Occipital lobe (tissue), 2 donors: ENCODE results near the gene TMCC2. TPM values are rescaled to one million over a fixed set of nuclear protein-coding genes. Genes with fewer than 3 reads are reported as not detected.

Experiments used
- DNase-seq: peaks from one replicate; lab custom pipeline; 2025; lab: John Stamatoyannopoulos, UW
- total RNA-seq: library from RNA; depleted of rRNA; stranded (reverse); fragments of >200 nt; gene quantifications from one replicate; pipeline ENCODE4 v1.2.3, GENCODE V29; 2014

TMCC2 gene
- total RNA-seq, 1 donor from 2014 or later: 45.9 TPM

GRCh38 chr1:205239078-205239477, 11.3 kb downstream of the TMCC2 start:
- DNase-seq: no peak

DNA sequence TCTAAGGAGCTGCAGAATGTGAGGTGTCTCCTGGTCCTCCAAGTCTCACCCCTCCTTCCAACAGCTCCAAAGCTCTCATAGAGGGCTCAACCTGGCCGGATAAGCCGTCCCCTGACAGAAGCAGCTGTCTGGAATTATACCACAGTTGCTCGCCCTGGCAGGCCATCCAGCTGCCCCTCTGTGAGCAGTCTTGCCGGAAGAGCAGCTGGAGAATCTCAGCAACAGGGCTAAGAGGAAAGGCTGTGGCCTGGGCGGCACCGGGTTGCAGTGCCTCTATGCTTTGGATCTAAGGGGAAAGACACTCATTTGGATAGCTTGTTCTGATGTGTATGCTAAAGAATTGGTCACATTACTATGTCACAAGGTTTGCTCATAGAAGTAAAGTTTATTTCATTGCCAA, 12.4 kb downstream of the TMCC2 start:
- no peak for DNase-seq

GRCh38 chr1:205240569-205240968, 12.8 kb downstream of the TMCC2 start:
- no peak for DNase-seq

- no peak for DNase-seq
Observed at GRCh38 chr1:205241366-205242030, 13.8 kb downstream of the TMCC2 start.

GRCh38 chr1:205243350-205244191, 15.8 kb downstream of the TMCC2 start:
- DNase-seq: no peak

GRCh38 chr1:205244384-205244783, 16.6 kb downstream of the TMCC2 start:
- no peak for DNase-seq

- no peak for DNase-seq
Observed at GRCh38 chr1:205245096-205245495, 17.4 kb downstream of the TMCC2 start.

DNA sequence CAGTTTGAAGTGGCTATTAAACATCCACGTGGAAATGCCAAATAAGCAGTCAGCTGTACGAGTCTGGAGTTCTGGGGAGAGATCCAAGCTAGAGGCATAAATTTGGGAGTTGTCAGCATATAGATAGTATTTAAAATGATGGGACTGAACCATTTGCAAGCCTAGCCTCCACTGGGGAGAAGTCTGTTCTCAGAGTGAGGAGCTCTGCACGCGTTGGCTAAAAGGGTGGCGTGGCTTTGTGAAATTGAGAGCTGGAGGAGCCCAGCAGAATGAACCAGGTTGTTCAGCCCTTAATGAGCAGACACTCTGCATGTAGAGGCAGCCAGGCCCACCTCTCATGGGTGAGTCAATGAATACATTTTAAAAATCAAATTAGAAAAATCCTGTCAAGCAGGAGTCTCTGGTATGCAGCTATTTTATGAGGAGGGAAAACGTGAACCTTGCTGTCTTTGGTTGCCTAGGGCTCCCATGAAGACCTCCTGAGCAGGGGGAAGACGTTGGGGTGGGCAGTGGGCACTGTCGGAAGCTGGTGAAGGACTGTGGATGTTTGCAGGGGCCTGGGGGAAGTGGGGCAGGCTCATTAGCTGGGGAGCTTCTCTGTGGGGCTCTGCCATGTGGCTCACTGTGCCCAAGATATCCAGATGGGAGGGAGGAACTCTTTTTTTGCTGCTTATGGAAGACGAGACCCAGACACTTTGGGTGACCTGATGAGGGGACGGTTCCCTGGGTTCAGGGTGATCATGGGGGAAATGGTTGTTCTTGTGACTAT, 18.8 kb downstream of the TMCC2 start:
- no peak for DNase-seq

DNA sequence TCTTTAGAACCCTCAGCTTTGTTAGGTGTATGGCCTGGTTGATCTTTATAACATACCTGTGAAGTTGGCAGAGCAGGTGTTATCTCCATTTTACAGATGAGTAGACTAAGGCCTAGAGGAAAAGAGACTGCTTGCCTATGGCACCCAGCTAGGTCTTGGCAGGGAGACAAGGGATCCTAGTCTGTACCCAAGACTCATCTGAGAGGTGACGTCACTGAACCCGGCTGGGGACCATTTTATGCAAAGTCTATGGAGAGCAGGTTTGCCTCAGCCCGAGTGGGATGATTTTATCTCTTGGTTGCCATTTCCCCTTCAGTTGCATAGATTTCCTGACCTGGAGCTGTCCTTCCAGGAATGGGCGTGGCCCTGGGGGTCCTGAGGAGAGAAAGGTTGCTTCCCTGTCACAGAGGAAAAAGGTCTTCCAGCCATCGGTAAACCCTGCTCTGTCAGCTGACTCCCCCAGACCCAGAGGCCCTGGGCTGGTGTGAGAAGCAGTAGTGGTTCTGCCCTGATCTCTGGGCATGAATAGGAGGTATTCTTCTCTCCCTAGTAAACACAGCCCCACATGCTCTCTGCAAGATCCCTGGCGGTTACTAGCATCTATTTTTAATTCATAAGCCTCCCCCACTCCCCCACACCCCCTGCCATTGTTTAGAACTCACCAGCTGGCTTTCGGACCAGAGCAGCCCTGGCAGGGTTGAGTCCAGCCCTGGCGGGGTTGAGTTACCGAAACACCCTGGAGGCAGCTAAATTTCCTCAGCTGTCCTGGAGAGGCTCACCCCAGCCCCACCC, 19.6 kb downstream of the TMCC2 start:
- DNase-seq: peak; percentile 80

GRCh38 chr1:205248793-205249601, 21.3 kb downstream of the TMCC2 start:
- DNase-seq: peak; percentile 54

GRCh38 chr1:205249651-205250050, 21.9 kb downstream of the TMCC2 start:
- no peak for DNase-seq

GRCh38 chr1:205250699-205251098, 23.0 kb downstream of the TMCC2 start:
- no peak for DNase-seq

DNA sequence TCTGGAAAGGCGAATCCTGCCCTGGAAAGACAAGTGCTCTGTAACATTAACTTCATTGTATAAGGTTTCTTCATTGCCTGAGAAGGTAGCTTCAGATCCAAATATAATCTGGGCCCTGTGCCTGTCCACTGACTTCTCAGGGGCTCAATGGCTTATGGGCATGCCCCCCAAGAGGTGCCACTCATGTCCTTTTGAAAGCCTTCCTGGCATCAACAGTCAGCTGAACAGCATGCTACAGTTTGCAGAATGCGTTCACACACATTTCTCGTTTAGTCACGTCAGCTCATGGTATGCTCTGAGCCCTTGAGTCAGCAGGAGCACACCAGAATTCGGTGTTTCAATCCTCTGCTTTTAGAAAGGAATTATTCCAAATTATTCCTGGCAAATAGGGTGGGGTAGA, 23.8 kb downstream of the TMCC2 start:
- DNase-seq: no peak

- DNase-seq: peak; percentile 90
Observed at GRCh38 chr1:205255941-205256780, 28.4 kb downstream of the TMCC2 start.

GRCh38 chr1:205256951-205257625, 29.3 kb downstream of the TMCC2 start:
- DNase-seq: no peak

DNA sequence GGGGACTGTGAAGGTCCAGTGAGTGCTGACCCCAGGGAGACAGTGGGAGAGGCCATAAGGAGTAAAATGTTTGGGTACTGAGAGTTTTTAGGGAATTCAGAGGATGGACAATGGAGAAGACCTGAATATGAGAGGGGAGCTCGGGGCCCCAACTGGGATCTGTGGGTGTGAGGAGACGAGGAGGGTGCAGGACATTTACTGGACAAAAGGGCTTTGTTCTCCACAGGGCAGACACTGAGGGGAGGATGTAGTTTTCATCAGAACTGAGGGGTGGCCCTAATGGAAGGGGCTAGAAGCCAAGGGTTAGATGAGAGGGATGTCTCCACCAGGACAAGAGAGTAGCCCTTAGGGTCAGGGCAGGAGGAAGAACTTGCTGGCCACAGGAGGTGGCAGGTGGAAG, 30.0 kb downstream of the TMCC2 start:
- no peak for DNase-seq

- no peak for DNase-seq
Observed at GRCh38 chr1:205258261-205258691, 30.5 kb downstream of the TMCC2 start.

- DNase-seq: peak; percentile 66
Observed at GRCh38 chr1:205258719-205259118, 31.0 kb downstream of the TMCC2 start.

DNA sequence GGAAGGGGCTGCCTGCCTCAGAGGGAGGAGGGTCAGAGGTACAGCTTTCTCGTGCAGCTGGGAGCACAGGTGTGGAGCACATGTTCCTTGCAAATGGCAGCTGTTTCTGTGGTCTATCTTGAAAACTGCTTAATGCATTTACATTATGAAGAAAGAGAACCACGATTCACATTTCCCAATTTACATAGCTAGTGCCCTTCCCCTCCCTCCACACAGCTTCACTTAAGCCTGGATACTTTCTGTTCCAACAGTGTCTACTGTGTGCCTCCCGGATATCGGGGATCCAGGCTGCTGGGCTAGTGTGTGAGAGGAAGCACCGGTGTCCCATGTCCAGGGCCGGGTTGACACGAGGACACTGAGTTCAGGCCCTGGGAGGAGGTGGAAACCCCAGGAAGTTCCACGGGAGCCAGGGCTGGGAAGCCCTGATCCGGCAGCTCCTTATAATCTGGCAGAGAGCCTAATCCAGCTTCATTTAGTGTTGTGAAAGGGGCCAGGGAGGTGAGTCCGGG, 31.6 kb downstream of the TMCC2 start:
- DNase-seq: no peak
